Hepatocyte (in vitro differentiated cells): ENCODE measurements around the gene TTF1. TPM values are rescaled to one million over a fixed set of nuclear protein-coding genes. Genes with fewer than 3 reads are reported as not detected.

Experiments
- polyA plus RNA-seq: library from polyadenylated mRNA; unstranded; fragments of >200 nt; fragmentation: Nextera tagmentation; extraction: Ambion mirVana; gene quantifications from 2 replicates; pipeline ENCODE4 v1.2.1, GENCODE V29; 2016
- small RNA-seq: library from RNA; depleted of rRNA; stranded (forward); fragments of <200 nt; gene quantifications from one replicate; pipeline ENCODE3, GENCODE V24; 2014
- total RNA-seq: library from RNA; depleted of rRNA; stranded (reverse); fragments of >200 nt; gene quantifications from 2 replicates; pipeline ENCODE4 v1.2.3, GENCODE V29; 2014

The TTF1 gene
- total and polyA plus RNA-seq, 2 experiments from 2014 or later: 5.5 to 7.0 TPM

Small RNA genes within 50 kb of the gene (small RNA-seq; reads per million reads assigned to genes)
- not detected for gene RNU5D-2P

Other genes starting within 250 kb of the TTF1 start
- 0.20 and 1.8 TPM in 2 replicates for gene NTNG2, start 244.8 kb downstream of the TTF1 start, total RNA-seq
- gene NTNG2, start 244.8 kb downstream of the TTF1 start, polyA plus RNA-seq: 0.17 and 0.48 TPM in 2 replicates
- gene SETX, start 51.9 kb downstream of the TTF1 start, total RNA-seq: 49.5 and 61.0 TPM in 2 replicates
- 12.0 and 13.5 TPM in 2 replicates for gene SETX, start 51.9 kb downstream of the TTF1 start, polyA plus RNA-seq
- gene CFAP77, start 3.4 kb upstream of the TTF1 start, total RNA-seq: 0.44 and 0.70 TPM in 2 replicates
- 1.2 and 4.2 TPM in 2 replicates for gene CFAP77, start 3.4 kb upstream of the TTF1 start, polyA plus RNA-seq
- not detected in 2 replicates for gene BARHL1, start 175.8 kb upstream of the TTF1 start, total RNA-seq
- not detected in 2 replicates for gene BARHL1, start 175.8 kb upstream of the TTF1 start, polyA plus RNA-seq